WTC11 (cell line): ENCODE results near the gene LRRC1. TPM values are rescaled to one million over a fixed set of nuclear protein-coding genes. Genes with fewer than 3 reads are reported as not detected.

ENCODE experiments used
- ATAC-seq: fragments of 200-7000 bp; cut with Tn5 transposase; 2 replicates; pipeline ENCODE4 v1.10.0; 2021; ENCODE audit warnings: mild to moderate bottlenecking, moderate library complexity
- CTCF ChIA-PET: fragments of 300-600 bp; sonication (Branson Sonifier 250); formaldehyde crosslinking; loops from one replicate; lab custom pipeline; 2021; ENCODE audit warnings: antibody characterized with exemption; lab: Charles Lee
- POLR2A ChIA-PET: fragments of 350-600 bp; sonication (Branson Sonifier 250); formaldehyde crosslinking; loops from one replicate; lab custom pipeline; 2021; ENCODE audit warnings: antibody characterized with exemption; lab: Charles Lee
- DNase-seq: peaks from one replicate; pipeline ENCODE4 v3.0.0; 2021; ENCODE audit warnings: low spot score
- H3K27ac Mint-ChIP-seq: 2 replicates; pipeline ENCODE4 v1.8.0; 2021; ENCODE audit warnings: mixed read lengths
- H3K27me3 Mint-ChIP-seq: 2 replicates; pipeline ENCODE4 v1.8.0; 2021; ENCODE audit warnings: low read depth, mild to moderate bottlenecking, moderate library complexity, mixed read lengths
- H3K36me3 Mint-ChIP-seq: 2 replicates; pipeline ENCODE4 v1.8.0; 2021; ENCODE audit warnings: mixed read lengths
- H3K4me1 Mint-ChIP-seq: 2 replicates; pipeline ENCODE4 v1.8.0; 2022; ENCODE audit warnings: mixed read lengths
- H3K4me3 Mint-ChIP-seq: 2 replicates; pipeline ENCODE4 v1.8.0; 2021; ENCODE audit warnings: mild to moderate bottlenecking, moderate library complexity, mixed read lengths
- H3K9me3 Mint-ChIP-seq: 2 replicates; pipeline ENCODE4 v1.8.0; 2021; ENCODE audit warnings: mixed read lengths
- ATF3 ChIP-seq: sonication (generic); formaldehyde crosslinking; conservative IDR thresholded peaks from 2 replicates; pipeline ENCODE4 v1.8.1; 2022; ENCODE audit warnings: mild to moderate bottlenecking, missing genetic modification reagents
- CTCF ChIP-seq: fragments of 200-600 bp; IDR thresholded peaks from 2 replicates; pipeline ENCODE4 v1.8.0; 2022; ENCODE audit warnings: antibody characterized with exemption
- ELF4 ChIP-seq: sonication (generic); formaldehyde crosslinking; IDR thresholded peaks from 2 replicates; pipeline ENCODE4 v1.8.1; 2022; ENCODE audit warnings: low read depth, mild to moderate bottlenecking, moderate library complexity, missing genetic modification reagents
- ERG ChIP-seq: fragments of 250-450 bp; sonication (Bioruptor Pico); IDR thresholded peaks from 2 replicates; pipeline ENCODE4 v1.8.0; 2021; ENCODE audit warnings: mild to moderate bottlenecking
- ETV6 ChIP-seq: sonication (generic); formaldehyde crosslinking; IDR thresholded peaks from 2 replicates; pipeline ENCODE4 v1.8.1; 2022; ENCODE audit warnings: mild to moderate bottlenecking, missing genetic modification reagents
- GABPB1 ChIP-seq: sonication (generic); formaldehyde crosslinking; IDR thresholded peaks from 2 replicates; pipeline ENCODE4 v1.8.1; 2023; ENCODE audit warnings: mild to moderate bottlenecking, missing genetic modification reagents
- JUN ChIP-seq: sonication (generic); formaldehyde crosslinking; IDR thresholded peaks from 2 replicates; pipeline ENCODE4 v1.8.0; 2023; ENCODE audit warnings: mild to moderate bottlenecking, missing genetic modification reagents
- TEAD4 ChIP-seq: sonication (generic); formaldehyde crosslinking; IDR thresholded peaks from 2 replicates; pipeline ENCODE4 v1.8.0; 2022; ENCODE audit warnings: mild to moderate bottlenecking, missing genetic modification reagents
- USF2 ChIP-seq: sonication (generic); formaldehyde crosslinking; IDR thresholded peaks from 2 replicates; pipeline ENCODE4 v1.8.1; 2023; ENCODE audit warnings: mild to moderate bottlenecking, missing genetic modification reagents, moderate library complexity
- ZBTB21 ChIP-seq: sonication (generic); formaldehyde crosslinking; IDR thresholded peaks from 2 replicates; pipeline ENCODE4 v1.8.1; 2023; ENCODE audit warnings: mild to moderate bottlenecking, missing genetic modification reagents, borderline replicate concordance
- ZNF425 ChIP-seq: fragments of 250-450 bp; sonication (Bioruptor Pico); conservative IDR thresholded peaks from 2 replicates; pipeline ENCODE4 v1.9.0; 2021; ENCODE audit warnings: mild to moderate bottlenecking
- total RNA-seq: library from RNA; stranded (reverse); gene quantifications from 3 replicates; pipeline ENCODE4 v1.2.3, GENCODE V29; 2021
- TF ChIP-seq, protein P1 (sequence below): sonication (generic); formaldehyde crosslinking; IDR thresholded peaks from 2 replicates; pipeline ENCODE4 v1.8.1; 2023; ENCODE audit warnings: mild to moderate bottlenecking, missing genetic modification reagents
- TF ChIP-seq, protein P2 (sequence below): sonication (generic); formaldehyde crosslinking; IDR thresholded peaks from 2 replicates; pipeline ENCODE4 v1.8.1; 2022; ENCODE audit warnings: low read depth, mild to moderate bottlenecking, moderate library complexity, missing genetic modification reagents, borderline replicate concordance

Gene LRRC1
- total RNA-seq, 1 experiment from 2014 or later: 12.7 TPM

GRCh38 chr6:53937461-53937860, 142.7 kb downstream of the LRRC1 start (continued):
- no peak for TF ChIP-seq USF2 (CRISPR knock-in tag)
- no peak for TF ChIP-seq ATF3
- TF ChIP-seq GABPB1 (CRISPR knock-in tag): no peak
- TF ChIP-seq, protein P1, sequence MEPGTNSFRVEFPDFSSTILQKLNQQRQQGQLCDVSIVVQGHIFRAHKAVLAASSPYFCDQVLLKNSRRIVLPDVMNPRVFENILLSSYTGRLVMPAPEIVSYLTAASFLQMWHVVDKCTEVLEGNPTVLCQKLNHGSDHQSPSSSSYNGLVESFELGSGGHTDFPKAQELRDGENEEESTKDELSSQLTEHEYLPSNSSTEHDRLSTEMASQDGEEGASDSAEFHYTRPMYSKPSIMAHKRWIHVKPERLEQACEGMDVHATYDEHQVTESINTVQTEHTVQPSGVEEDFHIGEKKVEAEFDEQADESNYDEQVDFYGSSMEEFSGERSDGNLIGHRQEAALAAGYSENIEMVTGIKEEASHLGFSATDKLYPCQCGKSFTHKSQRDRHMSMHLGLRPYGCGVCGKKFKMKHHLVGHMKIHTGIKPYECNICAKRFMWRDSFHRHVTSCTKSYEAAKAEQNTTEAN: no peak
- TF ChIP-seq ERG (CRISPR knock-in tag): no peak

- Mint-ChIP-seq H3K27me3 (no peaks in the 10 kb centered on the region), H3K36me3 (no peaks in the 10 kb centered on the region), H3K27ac (no peak overlapping the region), H3K4me3 (no peak overlapping the region), H3K4me1 (no peaks in the 10 kb centered on the region; the same call in 1 of the 2 replicates), H3K9me3 (peaks cover 12% of the 10 kb centered on the region)
- DNase-seq: no peak
- ChIA-PET POLR2A (no interaction called here), CTCF (no interaction called here)
- ATAC-seq: no peak
- TF ChIP-seq ZNF425: no peak
- no peak for TF ChIP-seq ZBTB21 (CRISPR knock-in tag)
- TF ChIP-seq JUN (CRISPR knock-in tag): no peak
- no peak for TF ChIP-seq USF2 (CRISPR knock-in tag)
- no peak for TF ChIP-seq ETV6 (CRISPR knock-in tag)
- TF ChIP-seq ELF4 (CRISPR knock-in tag): no peak
- TF ChIP-seq CTCF: no peak
- TF ChIP-seq, all 79 proteins: peak for 0
These were observed 144.0 kb downstream of the LRRC1 start for GRCh38 chr6:53938810-53939209.

GRCh38 chr6:53939830-53940229, 145.0 kb downstream of the LRRC1 start:
- Mint-ChIP-seq H3K9me3 (peaks cover 12% of the 10 kb centered on the region), H3K4me3 (no peak overlapping the region), H3K4me1 (no peaks in the 10 kb centered on the region; the same call in 1 of the 2 replicates), H3K27me3 (no peaks in the 10 kb centered on the region), H3K36me3 (no peaks in the 10 kb centered on the region), H3K27ac (no peak overlapping the region)
- ChIA-PET POLR2A (interaction anchor here (0.8 kb wide), 1 partner anchor 255 kb away, joined by 3 read pairs; no protein-coding TSS in a partner anchor), CTCF (interaction anchor here (1.8 kb wide), 1 partner anchor 221 kb away, joined by 6 read pairs; no protein-coding TSS in a partner anchor)
- ATAC-seq: peak; percentile 44; the same call in 1 of the 2 replicates
- TF ChIP-seq CTCF (no peak), ELF4 (CRISPR knock-in tag) (no peak), TEAD4 (CRISPR knock-in tag) (no peak)
- TF ChIP-seq, protein P2, sequence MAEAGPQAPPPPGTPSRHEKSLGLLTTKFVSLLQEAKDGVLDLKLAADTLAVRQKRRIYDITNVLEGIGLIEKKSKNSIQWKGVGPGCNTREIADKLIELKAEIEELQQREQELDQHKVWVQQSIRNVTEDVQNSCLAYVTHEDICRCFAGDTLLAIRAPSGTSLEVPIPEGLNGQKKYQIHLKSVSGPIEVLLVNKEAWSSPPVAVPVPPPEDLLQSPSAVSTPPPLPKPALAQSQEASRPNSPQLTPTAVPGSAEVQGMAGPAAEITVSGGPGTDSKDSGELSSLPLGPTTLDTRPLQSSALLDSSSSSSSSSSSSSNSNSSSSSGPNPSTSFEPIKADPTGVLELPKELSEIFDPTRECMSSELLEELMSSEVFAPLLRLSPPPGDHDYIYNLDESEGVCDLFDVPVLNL (CRISPR knock-in tag): no peak
- no peak for DNase-seq
